Esophagus squamous epithelium (tissue), 5 donors: ENCODE results near the gene TRAK1. TPM values are rescaled to one million over a fixed set of nuclear protein-coding genes. Genes with fewer than 3 reads are reported as not detected.

ENCODE experiments used
- DNase-seq: peaks from one replicate; lab custom pipeline; 2025; lab: John Stamatoyannopoulos, UW
- H3K27ac ChIP-seq, 4 donors: fragments of 200-600 bp; sonication (generic); one replicate each; pipeline ENCODE4 v1.5.1; 2016 to 2019; ENCODE audit warnings: mild to moderate bottlenecking in 1 of 4
- H3K27me3 ChIP-seq, 4 donors: fragments of 200-600 bp; sonication (generic); 1 replicate in 3 of 4; 2 replicates in 1 of 4; pipeline versions ENCODE4 v1.5.1 to v1.6.0; 2017 to 2021; ENCODE audit warnings: antibody characterized with exemption in 1 of 4
- H3K36me3 ChIP-seq, 3 donors: fragments of 200-600 bp; sonication (generic); one replicate each; pipeline ENCODE4 v1.5.1; 2016 to 2019
- H3K4me1 ChIP-seq, 3 donors: fragments of 200-600 bp; sonication (generic); one replicate each; pipeline ENCODE4 v1.5.1; 2017 to 2019
- H3K4me3 ChIP-seq, 4 donors: fragments of 200-600 bp; sonication (generic); 1 replicate in 3 of 4; 2 replicates in 1 of 4; pipeline ENCODE4 v1.5.1; 2016 to 2019; ENCODE audit warnings: mild to moderate bottlenecking in 2 of 4, moderate library complexity in 1 of 4
- H3K9me3 ChIP-seq, 3 donors: fragments of 200-600 bp; sonication (generic); one replicate each; pipeline ENCODE4 v1.5.1; 2016 to 2019
- POLR2A ChIP-seq, 4 donors: fragments of 450-650 bp; IDR thresholded peaks; one replicate each; pipeline ENCODE4 v1.6.1; 2017; ENCODE audit warnings: antibody characterized with exemption in 4 of 4, mild to moderate bottlenecking in 4 of 4, moderate library complexity in 3 of 4
- WGBS, 2 donors: methylation state at CpG; one replicate each; pipeline ENCODE4 v1.1.5; 2018; 5-methylcytosine and 5-hydroxymethylcytosine counted together
- intact Hi-C: fragments of 100-400 bp; cut with DNase I; formaldehyde crosslinking; loops from one replicate; pipeline ENCODE4 v1.15.0; 2022
- total RNA-seq, 4 donors: library from RNA; depleted of rRNA; stranded (reverse); fragments of >200 nt; gene quantifications; one replicate each; pipeline ENCODE4 v1.1.0, GENCODE V29; 2016
- TF ChIP-seq, protein P1 (sequence below), 6 experiments: fragments of 450-650 bp in 4 of 6; fragments of 200-600 bp in 2 of 6; sonication (generic) in 2 of 6; IDR thresholded peaks; one replicate each; pipeline ENCODE4 v1.5.1; 2016 to 2019; ENCODE audit warnings: antibody characterized with exemption in 6 of 6, mild to moderate bottlenecking in 4 of 6, moderate library complexity in 4 of 6
- donor health status: DM: yes; HTN: yes; CAD: no.

Gene TRAK1
- total RNA-seq, 4 donors from 2014 or later = 31.8 to 40.6 (median 37.7) TPM

DNA sequence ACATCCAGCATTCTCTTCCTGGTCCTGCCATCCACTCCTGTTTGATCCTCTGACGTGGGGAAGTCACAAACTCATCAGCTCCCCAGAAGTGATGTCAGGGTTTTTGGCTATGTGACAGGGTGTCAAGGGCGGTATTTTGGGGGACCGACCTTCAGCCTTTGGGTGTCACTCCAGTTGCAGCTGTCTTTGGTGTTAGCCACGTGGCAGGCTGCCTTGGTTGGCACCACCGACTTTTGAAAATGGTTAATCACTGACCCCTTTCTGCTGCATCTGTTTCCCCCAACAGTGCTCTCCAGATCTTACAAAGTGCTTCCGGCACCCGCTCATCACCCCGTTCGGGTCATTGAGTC is 86.6 kb downstream of the TRAK1 start:
- Histone ChIP-seq H3K4me3 (no peak overlapping the region), H3K4me1 (peaks cover 0 to 40% (median 13%) of the 10 kb centered on the region in 3 donors), H3K27ac (no peak overlapping the region), H3K36me3 (peaks cover 0 to 19% (median 0%) of the 10 kb centered on the region in 3 donors), H3K27me3 (no peaks in the 10 kb centered on the region), H3K9me3 (no peaks in the 10 kb centered on the region)
- no peak for DNase-seq
- TF ChIP-seq, protein P1, sequence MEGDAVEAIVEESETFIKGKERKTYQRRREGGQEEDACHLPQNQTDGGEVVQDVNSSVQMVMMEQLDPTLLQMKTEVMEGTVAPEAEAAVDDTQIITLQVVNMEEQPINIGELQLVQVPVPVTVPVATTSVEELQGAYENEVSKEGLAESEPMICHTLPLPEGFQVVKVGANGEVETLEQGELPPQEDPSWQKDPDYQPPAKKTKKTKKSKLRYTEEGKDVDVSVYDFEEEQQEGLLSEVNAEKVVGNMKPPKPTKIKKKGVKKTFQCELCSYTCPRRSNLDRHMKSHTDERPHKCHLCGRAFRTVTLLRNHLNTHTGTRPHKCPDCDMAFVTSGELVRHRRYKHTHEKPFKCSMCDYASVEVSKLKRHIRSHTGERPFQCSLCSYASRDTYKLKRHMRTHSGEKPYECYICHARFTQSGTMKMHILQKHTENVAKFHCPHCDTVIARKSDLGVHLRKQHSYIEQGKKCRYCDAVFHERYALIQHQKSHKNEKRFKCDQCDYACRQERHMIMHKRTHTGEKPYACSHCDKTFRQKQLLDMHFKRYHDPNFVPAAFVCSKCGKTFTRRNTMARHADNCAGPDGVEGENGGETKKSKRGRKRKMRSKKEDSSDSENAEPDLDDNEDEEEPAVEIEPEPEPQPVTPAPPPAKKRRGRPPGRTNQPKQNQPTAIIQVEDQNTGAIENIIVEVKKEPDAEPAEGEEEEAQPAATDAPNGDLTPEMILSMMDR (IDR thresholded peaks at IDR 0.05) = no peak
- WGBS, 2 donors = 89 to 95% methylated on average over 9 of the region's 9 CpGs
- intact Hi-C loops = no loop called here

- WGBS, 2 donors = 14 to 49% methylated on average over 5 to 7 of the region's 7 CpGs
- Histone ChIP-seq H3K36me3 (peaks cover 0 to 19% (median 0%) of the 10 kb centered on the region in 3 donors), H3K4me3 (no peak overlapping the region), H3K9me3 (no peaks in the 10 kb centered on the region), H3K4me1 (peaks cover 0 to 50% (median 13%) of the 10 kb centered on the region in 3 donors), H3K27ac (peak overlapping the region; percentile 62 to 77 (median 66)), H3K27me3 (no peaks in the 10 kb centered on the region)
- TF ChIP-seq, protein P1 (IDR thresholded peaks at IDR 0.05) = no peak
- TF ChIP-seq POLR2A (IDR thresholded peaks at IDR 0.05) = no peak
- intact Hi-C loops = no loop called here
- DNase-seq = no peak
Observed at GRCh38 chr3:42179110-42179725, 88.1 kb downstream of the TRAK1 start.

- intact Hi-C loops = no loop called here
- no peaks in the 10 kb centered on the region for H3K27me3 ChIP-seq
- peaks cover 0 to 34% (median 0%) of the 10 kb centered on the region in 3 donors for H3K36me3 ChIP-seq
- H3K4me1 ChIP-seq = peaks cover 0 to 59% (median 19%) of the 10 kb centered on the region in 3 donors
- no peak for DNase-seq
- WGBS, 2 donors = 84 to 90% methylated on average over 5 to 8 of the region's 8 CpGs
- H3K9me3 ChIP-seq = no peaks in the 10 kb centered on the region
- H3K4me3 ChIP-seq = no peak overlapping the region
- H3K27ac ChIP-seq = peak overlapping the region in 2 of 4 donors; percentile 11 to 19
- TF ChIP-seq, protein P1 (IDR thresholded peaks at IDR 0.05) = no peak
- TF ChIP-seq POLR2A (IDR thresholded peaks at IDR 0.05) = no peak
Observed at GRCh38 chr3:42180901-42181300, 89.7 kb downstream of the TRAK1 start.

DNA sequence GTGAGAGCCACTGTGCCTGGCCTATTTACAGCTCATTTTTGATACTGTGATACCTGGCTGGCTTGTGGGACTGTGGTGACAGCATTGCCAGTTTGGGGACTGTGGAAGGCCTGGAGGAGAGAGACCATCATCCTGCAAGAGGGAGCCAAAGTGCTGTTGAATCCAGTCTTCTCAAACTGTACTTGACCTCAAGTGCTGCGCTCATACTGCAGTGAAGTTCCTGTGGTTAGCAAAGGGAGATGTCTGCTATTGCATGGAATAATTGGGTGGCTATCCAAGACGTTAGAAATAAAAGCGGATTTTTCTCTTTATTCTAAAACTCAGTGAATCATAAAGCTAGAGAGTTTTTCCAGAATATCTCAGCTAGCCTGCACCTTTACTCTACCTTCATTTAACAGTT is 91.4 kb downstream of the TRAK1 start:
- intact Hi-C loops = no loop called here
- H3K4me3 ChIP-seq = no peak overlapping the region
- 57 to 70% methylated on average over 1 to 3 of the region's 3 CpGs for WGBS, 2 donors
- no peaks in the 10 kb centered on the region for H3K9me3 ChIP-seq
- H3K4me1 ChIP-seq = peaks cover 0 to 59% (median 19%) of the 10 kb centered on the region in 3 donors
- peak overlapping the region in 1 of 4 donors; percentile 19 for H3K27ac ChIP-seq
- no peaks in the 10 kb centered on the region for H3K27me3 ChIP-seq
- no peak for DNase-seq
- no peak for TF ChIP-seq POLR2A (IDR thresholded peaks at IDR 0.05)
- TF ChIP-seq, protein P1 (IDR thresholded peaks at IDR 0.05) = no peak
- H3K36me3 ChIP-seq = peaks cover 0 to 46% (median 0%) of the 10 kb centered on the region in 3 donors

- H3K27me3 ChIP-seq = no peaks in the 10 kb centered on the region
- TF ChIP-seq POLR2A (IDR thresholded peaks at IDR 0.05) = no peak
- TF ChIP-seq, protein P1 (IDR thresholded peaks at IDR 0.05) = no peak
- intact Hi-C loops = no loop called here
- H3K9me3 ChIP-seq = no peaks in the 10 kb centered on the region
- DNase-seq = no peak
- peak overlapping the region in 1 of 4 donors; percentile 33 for H3K27ac ChIP-seq
- H3K36me3 ChIP-seq = peaks cover 0 to 47% (median 0%) of the 10 kb centered on the region in 3 donors
- H3K4me1 ChIP-seq = peaks cover 0 to 49% (median 12%) of the 10 kb centered on the region in 3 donors
- no peak overlapping the region for H3K4me3 ChIP-seq
- 62 to 70% methylated on average over 3 of the region's 3 CpGs for WGBS, 2 donors
Observed at GRCh38 chr3:42183991-42184632, 93.0 kb downstream of the TRAK1 start.
